K562 (cell line): ENCODE results near the gene USP2. TPM values are rescaled to one million over a fixed set of nuclear protein-coding genes. Genes with fewer than 3 reads are reported as not detected.
A peak's percentile ranks its signal among the peaks of the same experiment; 100 is the strongest.

Experiments used
- BRD9 ChIP-seq: fragments of 450-650 bp; IDR thresholded peaks from 2 replicates; pipeline ENCODE4 v1.6.1; 2018; ENCODE audit warnings: low read depth; ENCODE audit not compliant: partially characterized antibody
- CREB3 ChIP-seq: fragments of 450-650 bp; conservative IDR thresholded peaks from 2 replicates; pipeline ENCODE4 v1.6.1; 2016; ENCODE audit warnings: missing genetic modification characterization, low read depth, mild to moderate bottlenecking, missing compliant biosample characterization, moderate library complexity
- DNMT1 ChIP-seq: fragments of 450-650 bp; IDR thresholded peaks from 2 replicates; pipeline ENCODE4 v1.6.1; 2016; ENCODE audit warnings: antibody characterized with exemption, mild to moderate bottlenecking
- E2F8 ChIP-seq: fragments of 450-650 bp; IDR thresholded peaks from 2 replicates; pipeline ENCODE4 v1.7.1; 2018; ENCODE audit warnings: mild to moderate bottlenecking, low read depth; ENCODE audit not compliant: partially characterized antibody
- FOXM1 ChIP-seq, 2 experiments: fragments of 450-650 bp in 1 of 2; sonication (generic) in 1 of 2; formaldehyde crosslinking in 1 of 2; IDR thresholded peaks; 2 replicates each; pipeline versions ENCODE4 v1.6.1 to v1.9.0; 2017 to 2022; ENCODE audit warnings: low read depth in 2 of 2, mild to moderate bottlenecking in 2 of 2, missing genetic modification reagents in 1 of 2, moderate library complexity in 1 of 2
- HOMEZ ChIP-seq: fragments of 250-450 bp; sonication (Bioruptor Pico); IDR thresholded peaks from 2 replicates; pipeline ENCODE4 v1.4.0; 2020; ENCODE audit warnings: mild to moderate bottlenecking, moderate library complexity
- MBD2 ChIP-seq: sonication (generic); IDR thresholded peaks from 2 replicates; pipeline ENCODE4 v1.6.1; 2016; ENCODE audit warnings: low read depth, borderline replicate concordance
- MYBL2 ChIP-seq, 2 experiments: fragments of 450-650 bp in 1 of 2; sonication (generic) in 1 of 2; formaldehyde crosslinking in 1 of 2; IDR thresholded peaks; 2 replicates each; pipeline versions ENCODE4 v1.6.1 to v1.8.1; 2017 to 2022; ENCODE audit warnings: borderline replicate concordance in 1 of 2, inconsistent platforms in 1 of 2, low read depth in 1 of 2, mild to moderate bottlenecking in 1 of 2, missing genetic modification reagents in 1 of 2, moderate library complexity in 1 of 2
- NFIX ChIP-seq: fragments of 250-450 bp; sonication (Bioruptor Pico); IDR thresholded peaks from 2 replicates; pipeline ENCODE4 v1.4.0; 2020; ENCODE audit warnings: low read depth, mild to moderate bottlenecking, moderate library complexity
- PATZ1 ChIP-seq: fragments of 250-450 bp; sonication (Bioruptor Pico); IDR thresholded peaks from 2 replicates; pipeline ENCODE4 v1.5.0; 2020; ENCODE audit warnings: mild to moderate bottlenecking, borderline replicate concordance
- POU5F1 ChIP-seq: fragments of 150-350 bp; IDR thresholded peaks from 2 replicates; pipeline ENCODE4 v1.6.1; 2014; ENCODE audit warnings: borderline replicate concordance, low read length, low read depth, mild to moderate bottlenecking; ENCODE audit not compliant: partially characterized antibody
- RFX5 ChIP-seq: IDR thresholded peaks from 2 replicates; pipeline ENCODE4 v1.6.1; 2011; ENCODE audit warnings: low read depth, mild to moderate bottlenecking, improper control_type of control experiment, low read length
- RNF2 ChIP-seq: sonication (generic); IDR thresholded peaks from 2 replicates; pipeline ENCODE4 v1.6.1; 2016
- SPI1 ChIP-seq: IDR thresholded peaks from 2 replicates; pipeline ENCODE4 v1.6.1; 2011; ENCODE audit warnings: low read depth, low read length, control low read depth, borderline replicate concordance
- ZBTB7A ChIP-seq: IDR thresholded peaks from 2 replicates; pipeline ENCODE4 v1.6.1; 2011; ENCODE audit warnings: low read depth, mild to moderate bottlenecking, low read length, moderate library complexity, borderline replicate concordance; ENCODE audit not compliant: control insufficient read depth
- ZNF140 ChIP-seq: fragments of 250-450 bp; sonication (Bioruptor Pico); IDR thresholded peaks from 2 replicates; pipeline ENCODE4 v1.8.0; 2021; ENCODE audit warnings: moderate library complexity, mild to moderate bottlenecking, inconsistent platforms
- ZNF408 ChIP-seq: fragments of 250-450 bp; sonication (Bioruptor Pico); IDR thresholded peaks from 2 replicates; pipeline ENCODE4 v1.4.0; 2020; ENCODE audit warnings: low read depth, mild to moderate bottlenecking, moderate library complexity
- ZNF764 ChIP-seq: fragments of 250-450 bp; sonication (Bioruptor Pico); IDR thresholded peaks from 2 replicates; pipeline ENCODE4 v1.4.0; 2020; ENCODE audit warnings: low read depth, mild to moderate bottlenecking, moderate library complexity
- polyA plus RNA-seq, 8 experiments: library from polyadenylated mRNA; depleted of rRNA in 4 of 8; stranded (reverse) in 5 of 8; unstranded in 3 of 8; fragments of >200 nt; fragmentation: Nextera tagmentation in 2 of 8; fragmentation: Illumina TruSeq in 1 of 8; extraction: Ambion mirVana in 2 of 8; extraction: Trizol in 1 of 8; gene quantifications; 2 replicates each; pipeline versions ENCODE4 v1.2.1 to v1.2.3, GENCODE V29; 2011 to 2014; ENCODE audit warnings: inconsistent platforms in 1 of 8, missing spikeins in 1 of 8
- total RNA-seq, 7 experiments: library from RNA; depleted of rRNA in 6 of 7; stranded (reverse); fragments of >200 nt in 6 of 7; fragmentation: Illumina TruSeq in 2 of 7; extraction: Trizol in 2 of 7; gene quantifications; 2 replicates each; pipeline versions ENCODE4 v1.2.1 to v1.2.3, GENCODE V29; 2011 to 2021; ENCODE audit warnings: low replicate concordance in 1 of 7

USP2 gene
- total and polyA plus RNA-seq, 9 of the 15 experiments (the other 6 are each of a cell fraction or from before 2014, with no cell fraction given): 2.8 to 16.9 (median 3.9) TPM

- peak; percentile 42; the same call in 1 of the 2 replicates for TF ChIP-seq RFX5
- TF ChIP-seq E2F8: no peak
- no peak for TF ChIP-seq RNF2
- TF ChIP-seq FOXM1 (IDR thresholded peaks at IDR 0.05; ENCODE audit: low read depth): no peak
- no peak for TF ChIP-seq FOXM1 (CRISPR knock-in tag; IDR thresholded peaks at IDR 0.05; ENCODE audit: low read depth)
- no peak for TF ChIP-seq PATZ1 (CRISPR knock-in tag)
- no peak for TF ChIP-seq MYBL2 (IDR thresholded peaks at IDR 0.05; ENCODE audit: low read depth)
- TF ChIP-seq MYBL2 (CRISPR knock-in tag; IDR thresholded peaks at IDR 0.05; ENCODE audit: borderline replicate concordance): no peak
- no peak for TF ChIP-seq CREB3
- no peak for TF ChIP-seq SPI1
- TF ChIP-seq ZNF764: no peak
- no peak for TF ChIP-seq POU5F1
- no peak for TF ChIP-seq HOMEZ (CRISPR knock-in tag)
- no peak for TF ChIP-seq ZNF408 (CRISPR knock-in tag)
- TF ChIP-seq DNMT1: no peak
- TF ChIP-seq NFIX (CRISPR knock-in tag): no peak
- no peak for TF ChIP-seq BRD9
- no peak for TF ChIP-seq MBD2
- no peak for TF ChIP-seq ZNF140 (CRISPR knock-in tag)
- TF ChIP-seq ZBTB7A: no peak
These were observed 13.1 kb downstream of the USP2 start (continued) for GRCh38 chr11:119368121-119369034.
